ENCODE measurements around the gene NGDN.

NGDN gene

DNA sequence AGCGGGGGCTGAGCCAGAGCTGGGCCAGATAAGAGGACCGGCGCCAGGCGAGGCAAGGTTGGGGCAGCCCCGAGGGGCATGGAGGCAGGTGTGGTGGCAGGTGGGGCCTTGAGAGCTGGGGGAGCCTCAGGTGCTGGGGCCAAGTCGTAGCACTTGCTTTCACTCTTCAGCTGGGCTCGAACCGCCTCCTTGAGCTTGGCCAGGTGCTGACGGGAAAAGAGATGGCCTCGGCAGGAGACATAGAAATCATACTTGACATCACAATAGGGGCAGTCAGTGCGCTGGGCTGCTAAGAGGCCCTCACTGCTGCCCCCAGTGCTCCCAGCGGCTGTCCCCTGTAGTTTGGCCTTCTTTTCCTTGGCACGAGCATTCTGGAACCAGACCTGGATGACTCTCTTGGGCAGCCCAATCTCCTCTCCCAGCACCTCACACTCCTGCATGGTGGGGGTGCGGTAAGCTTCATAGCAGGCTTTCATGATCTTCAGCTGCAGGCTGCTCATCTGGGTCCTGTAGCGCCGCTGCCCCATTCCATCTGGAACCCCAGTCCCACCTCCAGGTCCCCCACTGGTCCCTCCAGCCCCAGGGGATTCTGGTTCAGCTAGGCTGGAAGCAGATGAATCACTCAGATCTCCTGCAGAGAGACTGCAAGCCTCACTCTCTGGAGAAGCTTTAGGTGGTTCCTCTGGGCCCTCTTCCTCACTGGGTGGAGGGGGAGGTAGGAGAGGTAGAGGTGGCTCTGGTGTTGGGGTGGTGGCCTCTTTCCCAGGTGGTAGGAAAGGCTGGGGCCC, 53.9 kb downstream of the NGDN start:
- DNase-seq = no peak

DNA sequence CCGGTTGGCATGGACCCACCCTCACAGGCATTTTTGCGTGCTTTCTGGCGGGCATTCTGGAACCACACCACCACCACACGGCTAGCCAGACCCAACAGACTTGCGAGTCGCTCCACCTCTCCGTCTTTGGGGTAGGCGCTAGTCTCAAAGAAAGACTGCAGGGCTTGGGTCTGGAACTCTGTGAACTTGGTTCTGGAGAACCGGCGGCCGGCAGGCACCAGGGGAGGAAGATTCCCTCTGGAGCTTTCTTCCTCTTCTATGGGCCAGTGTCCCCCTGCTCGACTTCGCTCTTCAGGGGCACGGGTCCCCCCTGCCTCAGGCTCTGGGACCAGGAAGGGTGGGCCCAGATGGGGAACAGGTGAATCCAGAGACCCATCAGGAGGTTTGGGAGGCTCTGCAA, 55.5 kb downstream of the NGDN start:
- no peak for DNase-seq

GRCh38 chr14:23525611-23526010, 56.1 kb downstream of the NGDN start:
- DNase-seq = no peak
